HEK293 (cell line): ENCODE data around the gene TCEANC2.

Experiments used
- BCL11A ChIP-seq: fragments of 450-650 bp; formaldehyde crosslinking; IDR thresholded peaks from 2 replicates; pipeline ENCODE4 v1.5.1; 2016; ENCODE audit warnings: low read depth, missing biosample characterization, missing genetic modification characterization
- CTCF ChIP-seq: fragments of 450-650 bp; formaldehyde crosslinking; IDR thresholded peaks from 2 replicates; pipeline ENCODE4 v1.5.1; 2016; ENCODE audit warnings: missing biosample characterization, missing genetic modification characterization
- INSM2 ChIP-seq: fragments of 450-650 bp; formaldehyde crosslinking; IDR thresholded peaks from 2 replicates; pipeline ENCODE4 v1.5.1; 2016; ENCODE audit warnings: missing biosample characterization, missing genetic modification characterization
- OSR2 ChIP-seq: fragments of 450-650 bp; formaldehyde crosslinking; IDR thresholded peaks from 2 replicates; pipeline ENCODE4 v1.5.1; 2016; ENCODE audit warnings: missing biosample characterization, missing genetic modification characterization
- OVOL3 ChIP-seq: fragments of 450-650 bp; formaldehyde crosslinking; IDR thresholded peaks from 2 replicates; pipeline ENCODE4 v1.5.1; 2016; ENCODE audit warnings: missing biosample characterization, missing genetic modification characterization
- PRDM6 ChIP-seq: fragments of 450-650 bp; formaldehyde crosslinking; IDR thresholded peaks from 2 replicates; pipeline ENCODE4 v1.5.1; 2017; ENCODE audit warnings: missing biosample characterization, missing genetic modification characterization
- YY2 ChIP-seq: fragments of 450-650 bp; formaldehyde crosslinking; IDR thresholded peaks from 2 replicates; pipeline ENCODE4 v1.5.1; 2016; ENCODE audit warnings: missing biosample characterization, missing genetic modification characterization
- ZBTB26 ChIP-seq: fragments of 450-650 bp; formaldehyde crosslinking; optimal IDR thresholded peaks from 2 replicates; pipeline ENCODE3; 2016; ENCODE audit warnings: missing biosample characterization, mild to moderate bottlenecking, missing genetic modification characterization
- ZBTB7A ChIP-seq: fragments of 450-650 bp; formaldehyde crosslinking; IDR thresholded peaks from 2 replicates; pipeline ENCODE4 v1.5.1; 2016; ENCODE audit warnings: low read depth, missing biosample characterization, missing genetic modification characterization
- ZNF140 ChIP-seq: fragments of 450-650 bp; formaldehyde crosslinking; IDR thresholded peaks from 2 replicates; pipeline ENCODE4 v1.5.1; 2016; ENCODE audit warnings: missing biosample characterization, missing genetic modification characterization
- ZNF16 ChIP-seq: fragments of 450-650 bp; formaldehyde crosslinking; IDR thresholded peaks from 2 replicates; pipeline ENCODE4 v1.5.1; 2016; ENCODE audit warnings: low read depth, missing biosample characterization, missing genetic modification characterization
- ZNF23 ChIP-seq: fragments of 450-650 bp; formaldehyde crosslinking; IDR thresholded peaks from 2 replicates; pipeline ENCODE4 v1.5.1; 2016; ENCODE audit warnings: missing biosample characterization, missing genetic modification characterization, borderline replicate concordance
- ZNF239 ChIP-seq: fragments of 450-650 bp; formaldehyde crosslinking; IDR thresholded peaks from 2 replicates; pipeline ENCODE4 v1.5.1; 2016; ENCODE audit warnings: missing biosample characterization, missing genetic modification characterization
- ZNF335 ChIP-seq: fragments of 450-650 bp; formaldehyde crosslinking; conservative IDR thresholded peaks from 2 replicates; pipeline ENCODE4 v1.5.1; 2016; ENCODE audit warnings: missing biosample characterization, missing genetic modification characterization
- ZNF513 ChIP-seq: fragments of 450-650 bp; IDR thresholded peaks from 2 replicates; pipeline ENCODE4 v1.5.1; 2018; ENCODE audit warnings: missing biosample characterization, missing genetic modification characterization
- ZNF548 ChIP-seq: fragments of 450-650 bp; formaldehyde crosslinking; IDR thresholded peaks from 2 replicates; pipeline ENCODE4 v1.5.1; 2016; ENCODE audit warnings: missing biosample characterization, missing genetic modification characterization
- ZNF654 ChIP-seq: fragments of 450-650 bp; formaldehyde crosslinking; IDR thresholded peaks from 2 replicates; pipeline ENCODE4 v1.5.1; 2016; ENCODE audit warnings: low read depth, missing biosample characterization, missing genetic modification characterization
- ZNF660 ChIP-seq: fragments of 450-650 bp; IDR thresholded peaks from 2 replicates; pipeline ENCODE4 v1.5.1; 2018; ENCODE audit warnings: missing biosample characterization, mild to moderate bottlenecking, missing genetic modification characterization
- ZNF837 ChIP-seq: fragments of 450-650 bp; formaldehyde crosslinking; IDR thresholded peaks from 2 replicates; pipeline ENCODE4 v1.5.1; 2016; ENCODE audit warnings: missing biosample characterization, missing genetic modification characterization
- ZNF843 ChIP-seq: fragments of 450-650 bp; formaldehyde crosslinking; IDR thresholded peaks from 2 replicates; pipeline ENCODE4 v1.5.1; 2016; ENCODE audit warnings: missing biosample characterization, missing genetic modification characterization
- ZSCAN16 ChIP-seq: fragments of 450-650 bp; formaldehyde crosslinking; IDR thresholded peaks from 2 replicates; pipeline ENCODE4 v1.5.1; 2016; ENCODE audit warnings: missing biosample characterization, missing genetic modification characterization
- TF ChIP-seq, protein P1 (sequence below): fragments of 450-650 bp; formaldehyde crosslinking; IDR thresholded peaks from 2 replicates; pipeline ENCODE4 v1.5.1; 2017; ENCODE audit warnings: missing biosample characterization, missing genetic modification characterization
- TF ChIP-seq, protein P2 (sequence below): fragments of 450-650 bp; formaldehyde crosslinking; IDR thresholded peaks from 2 replicates; pipeline ENCODE4 v1.5.1; 2016; ENCODE audit warnings: missing biosample characterization, missing genetic modification characterization, borderline replicate concordance

Gene TCEANC2

GRCh38 chr1:54070171-54070837 is 16.9 kb downstream of the TCEANC2 start (continued):
- no peak for TF ChIP-seq PRDM6
- TF ChIP-seq ZNF660 (tag by site-specific recombination) = peak; percentile 61; the same call in 1 of the 2 replicates
- TF ChIP-seq OVOL3 (tag by site-specific recombination) = no peak
- no peak for TF ChIP-seq ZNF16 (tag by site-specific recombination)
- no peak for TF ChIP-seq ZNF837 (tag by site-specific recombination)
- no peak for TF ChIP-seq INSM2 (tag by site-specific recombination)
- peak; percentile 70 for TF ChIP-seq CTCF (tag by site-specific recombination)
- TF ChIP-seq ZNF654 = peak; percentile 64
- no peak for TF ChIP-seq ZNF513 (tag by site-specific recombination)
- TF ChIP-seq ZNF843 (tag by site-specific recombination) = no peak
- TF ChIP-seq ZNF548 (tag by site-specific recombination) = no peak
- TF ChIP-seq ZNF335 (tag by site-specific recombination) = no peak
- TF ChIP-seq ZNF239 = no peak
- TF ChIP-seq, protein P1, sequence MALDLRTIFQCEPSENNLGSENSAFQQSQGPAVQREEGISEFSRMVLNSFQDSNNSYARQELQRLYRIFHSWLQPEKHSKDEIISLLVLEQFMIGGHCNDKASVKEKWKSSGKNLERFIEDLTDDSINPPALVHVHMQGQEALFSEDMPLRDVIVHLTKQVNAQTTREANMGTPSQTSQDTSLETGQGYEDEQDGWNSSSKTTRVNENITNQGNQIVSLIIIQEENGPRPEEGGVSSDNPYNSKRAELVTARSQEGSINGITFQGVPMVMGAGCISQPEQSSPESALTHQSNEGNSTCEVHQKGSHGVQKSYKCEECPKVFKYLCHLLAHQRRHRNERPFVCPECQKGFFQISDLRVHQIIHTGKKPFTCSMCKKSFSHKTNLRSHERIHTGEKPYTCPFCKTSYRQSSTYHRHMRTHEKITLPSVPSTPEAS (tag by site-specific recombination) = no peak
- TF ChIP-seq ZNF23 = no peak
- TF ChIP-seq ZBTB7A = no peak
- no peak for TF ChIP-seq OSR2 (tag by site-specific recombination)
- no peak for TF ChIP-seq BCL11A
- TF ChIP-seq ZBTB26 (tag by site-specific recombination) = no peak
- no peak for TF ChIP-seq ZSCAN16 (tag by site-specific recombination)
- TF ChIP-seq ZNF140 (tag by site-specific recombination) = no peak
- TF ChIP-seq, protein P2, sequence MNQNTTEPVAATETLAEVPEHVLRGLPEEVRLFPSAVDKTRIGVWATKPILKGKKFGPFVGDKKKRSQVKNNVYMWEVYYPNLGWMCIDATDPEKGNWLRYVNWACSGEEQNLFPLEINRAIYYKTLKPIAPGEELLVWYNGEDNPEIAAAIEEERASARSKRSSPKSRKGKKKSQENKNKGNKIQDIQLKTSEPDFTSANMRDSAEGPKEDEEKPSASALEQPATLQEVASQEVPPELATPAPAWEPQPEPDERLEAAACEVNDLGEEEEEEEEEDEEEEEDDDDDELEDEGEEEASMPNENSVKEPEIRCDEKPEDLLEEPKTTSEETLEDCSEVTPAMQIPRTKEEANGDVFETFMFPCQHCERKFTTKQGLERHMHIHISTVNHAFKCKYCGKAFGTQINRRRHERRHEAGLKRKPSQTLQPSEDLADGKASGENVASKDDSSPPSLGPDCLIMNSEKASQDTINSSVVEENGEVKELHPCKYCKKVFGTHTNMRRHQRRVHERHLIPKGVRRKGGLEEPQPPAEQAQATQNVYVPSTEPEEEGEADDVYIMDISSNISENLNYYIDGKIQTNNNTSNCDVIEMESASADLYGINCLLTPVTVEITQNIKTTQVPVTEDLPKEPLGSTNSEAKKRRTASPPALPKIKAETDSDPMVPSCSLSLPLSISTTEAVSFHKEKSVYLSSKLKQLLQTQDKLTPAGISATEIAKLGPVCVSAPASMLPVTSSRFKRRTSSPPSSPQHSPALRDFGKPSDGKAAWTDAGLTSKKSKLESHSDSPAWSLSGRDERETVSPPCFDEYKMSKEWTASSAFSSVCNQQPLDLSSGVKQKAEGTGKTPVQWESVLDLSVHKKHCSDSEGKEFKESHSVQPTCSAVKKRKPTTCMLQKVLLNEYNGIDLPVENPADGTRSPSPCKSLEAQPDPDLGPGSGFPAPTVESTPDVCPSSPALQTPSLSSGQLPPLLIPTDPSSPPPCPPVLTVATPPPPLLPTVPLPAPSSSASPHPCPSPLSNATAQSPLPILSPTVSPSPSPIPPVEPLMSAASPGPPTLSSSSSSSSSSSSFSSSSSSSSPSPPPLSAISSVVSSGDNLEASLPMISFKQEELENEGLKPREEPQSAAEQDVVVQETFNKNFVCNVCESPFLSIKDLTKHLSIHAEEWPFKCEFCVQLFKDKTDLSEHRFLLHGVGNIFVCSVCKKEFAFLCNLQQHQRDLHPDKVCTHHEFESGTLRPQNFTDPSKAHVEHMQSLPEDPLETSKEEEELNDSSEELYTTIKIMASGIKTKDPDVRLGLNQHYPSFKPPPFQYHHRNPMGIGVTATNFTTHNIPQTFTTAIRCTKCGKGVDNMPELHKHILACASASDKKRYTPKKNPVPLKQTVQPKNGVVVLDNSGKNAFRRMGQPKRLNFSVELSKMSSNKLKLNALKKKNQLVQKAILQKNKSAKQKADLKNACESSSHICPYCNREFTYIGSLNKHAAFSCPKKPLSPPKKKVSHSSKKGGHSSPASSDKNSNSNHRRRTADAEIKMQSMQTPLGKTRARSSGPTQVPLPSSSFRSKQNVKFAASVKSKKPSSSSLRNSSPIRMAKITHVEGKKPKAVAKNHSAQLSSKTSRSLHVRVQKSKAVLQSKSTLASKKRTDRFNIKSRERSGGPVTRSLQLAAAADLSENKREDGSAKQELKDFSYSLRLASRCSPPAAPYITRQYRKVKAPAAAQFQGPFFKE (tag by site-specific recombination) = no peak
- no peak for TF ChIP-seq YY2 (tag by site-specific recombination)
- TF ChIP-seq, all 188 proteins: peak for 5
